Breast epithelium (tissue), 4 donors: ENCODE results near the gene C2CD3. TPM values are rescaled to one million over a fixed set of nuclear protein-coding genes. Genes with fewer than 3 reads are reported as not detected.

Source experiments
- DNase-seq, 2 donors: peaks; one replicate each; pipeline ENCODE4 v3.0.0-alpha.2; 2019; ENCODE audit warnings: low spot score in 2 of 2
- H3K27ac ChIP-seq, 2 donors: fragments of 200-600 bp; sonication (generic) in 1 of 2; one replicate each; pipeline ENCODE4 v1.5.1; 2016 to 2019; ENCODE audit warnings: mild to moderate bottlenecking in 1 of 2
- H3K27me3 ChIP-seq, 2 donors: fragments of 200-600 bp; sonication (generic) in 1 of 2; one replicate each; pipeline versions ENCODE4 v1.5.1 to v1.6.0; 2017 to 2019; ENCODE audit warnings: control low read depth in 1 of 2, mild to moderate bottlenecking in 1 of 2
- H3K36me3 ChIP-seq: fragments of 200-600 bp; one replicate; pipeline ENCODE4 v1.5.1; 2019
- H3K4me1 ChIP-seq, 2 donors: fragments of 200-600 bp; sonication (generic); one replicate each; pipeline ENCODE4 v1.5.1; 2016 to 2019; ENCODE audit warnings: control low read depth in 1 of 2
- H3K4me3 ChIP-seq, 3 donors: fragments of 200-600 bp; sonication (generic); 1 replicate in 2 of 3; 2 replicates in 1 of 3; pipeline ENCODE4 v1.5.1; 2016 to 2019; ENCODE audit warnings: mild to moderate bottlenecking in 3 of 3, moderate library complexity in 2 of 3
- H3K9me3 ChIP-seq, 2 donors: fragments of 200-600 bp; sonication (generic) in 1 of 2; one replicate each; pipeline ENCODE4 v1.5.1; 2016 to 2019; ENCODE audit warnings: control low read depth in 1 of 2
- POLR2A ChIP-seq: fragments of 450-650 bp; IDR thresholded peaks from one replicate; pipeline ENCODE4 v1.6.1; 2016; ENCODE audit warnings: antibody characterized with exemption, mild to moderate bottlenecking, moderate library complexity
- POLR2AphosphoS5 ChIP-seq, 3 donors: sonication (generic); formaldehyde crosslinking; IDR thresholded peaks; one replicate each; pipeline ENCODE4 v1.6.1; 2017; ENCODE audit warnings: antibody characterized with exemption in 3 of 3
- intact Hi-C: fragments of 100-400 bp; cut with DNase I; formaldehyde crosslinking; loops from one replicate; pipeline ENCODE4 v1.15.1; 2023; ENCODE audit warnings: low total_unique reads
- total RNA-seq, 3 donors: library from RNA; depleted of rRNA; stranded (reverse); fragments of >200 nt; gene quantifications; one replicate each; pipeline ENCODE4 v1.1.0, GENCODE V29; 2016
- TF ChIP-seq, protein P1 (sequence below), 3 donors: fragments of 450-650 bp; IDR thresholded peaks; one replicate each; pipeline ENCODE4 v1.5.1; 2016 to 2017; ENCODE audit warnings: antibody characterized with exemption in 3 of 3, mild to moderate bottlenecking in 3 of 3, moderate library complexity in 3 of 3

C2CD3 gene
- total RNA-seq, 3 donors from 2014 or later, result 17.4 to 44.5 (median 37.4) TPM

DNA sequence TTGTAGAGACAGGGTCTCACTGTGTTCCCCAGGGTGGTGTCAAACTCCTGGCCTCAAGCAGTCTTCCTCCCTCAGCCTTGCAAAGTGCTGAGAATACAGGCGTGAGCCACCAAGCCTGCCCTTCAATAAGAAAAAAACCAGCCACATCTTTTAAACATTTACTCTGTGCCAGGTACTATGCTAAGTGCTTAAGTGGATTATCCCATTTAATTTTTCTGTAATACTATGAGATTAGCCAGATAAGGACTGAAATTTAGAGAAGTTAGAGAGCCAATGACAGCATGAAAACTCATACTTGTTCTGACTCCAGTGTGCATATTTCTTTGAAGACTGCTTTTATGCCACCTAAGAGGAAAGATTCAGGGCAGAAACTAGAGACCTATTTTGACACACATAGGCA lies 35.9 kb upstream of the C2CD3 start:
- no peaks in the 10 kb centered on the region for H3K36me3 ChIP-seq
- H3K4me1 ChIP-seq, result no peaks in the 10 kb centered on the region
- intact Hi-C loops, result no loop called here
- H3K9me3 ChIP-seq, result no peaks in the 10 kb centered on the region
- TF ChIP-seq POLR2AphosphoS5 (IDR thresholded peaks at IDR 0.05) (no peak), POLR2A (no peak)
- TF ChIP-seq, protein P1, sequence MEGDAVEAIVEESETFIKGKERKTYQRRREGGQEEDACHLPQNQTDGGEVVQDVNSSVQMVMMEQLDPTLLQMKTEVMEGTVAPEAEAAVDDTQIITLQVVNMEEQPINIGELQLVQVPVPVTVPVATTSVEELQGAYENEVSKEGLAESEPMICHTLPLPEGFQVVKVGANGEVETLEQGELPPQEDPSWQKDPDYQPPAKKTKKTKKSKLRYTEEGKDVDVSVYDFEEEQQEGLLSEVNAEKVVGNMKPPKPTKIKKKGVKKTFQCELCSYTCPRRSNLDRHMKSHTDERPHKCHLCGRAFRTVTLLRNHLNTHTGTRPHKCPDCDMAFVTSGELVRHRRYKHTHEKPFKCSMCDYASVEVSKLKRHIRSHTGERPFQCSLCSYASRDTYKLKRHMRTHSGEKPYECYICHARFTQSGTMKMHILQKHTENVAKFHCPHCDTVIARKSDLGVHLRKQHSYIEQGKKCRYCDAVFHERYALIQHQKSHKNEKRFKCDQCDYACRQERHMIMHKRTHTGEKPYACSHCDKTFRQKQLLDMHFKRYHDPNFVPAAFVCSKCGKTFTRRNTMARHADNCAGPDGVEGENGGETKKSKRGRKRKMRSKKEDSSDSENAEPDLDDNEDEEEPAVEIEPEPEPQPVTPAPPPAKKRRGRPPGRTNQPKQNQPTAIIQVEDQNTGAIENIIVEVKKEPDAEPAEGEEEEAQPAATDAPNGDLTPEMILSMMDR (IDR thresholded peaks at IDR 0.05), result no peak
- no peaks in the 10 kb centered on the region for H3K27me3 ChIP-seq
- no peak overlapping the region for H3K27ac ChIP-seq
- no peak overlapping the region for H3K4me3 ChIP-seq
- no peak for DNase-seq

DNA sequence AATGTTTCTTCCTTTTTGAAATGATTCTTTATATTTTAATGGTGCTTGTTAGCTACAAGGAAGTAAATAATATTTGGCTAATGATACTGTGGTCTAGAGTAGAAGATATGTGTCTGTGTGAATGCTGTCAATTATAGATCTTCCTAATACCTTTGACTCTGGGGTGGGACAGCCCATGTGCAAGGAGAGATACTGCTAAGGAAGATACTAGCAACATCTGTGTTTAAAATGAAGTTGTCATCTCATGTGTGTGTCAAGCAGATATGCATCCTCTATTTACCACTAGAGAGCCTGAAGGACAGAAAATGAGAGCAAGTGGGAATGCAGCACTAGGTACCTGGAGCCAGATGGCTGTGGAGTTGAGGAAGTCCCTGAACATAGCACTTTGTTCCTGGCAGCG lies 34.4 kb upstream of the C2CD3 start:
- intact Hi-C loops, result no loop called here
- H3K36me3 ChIP-seq, result no peaks in the 10 kb centered on the region

DNA sequence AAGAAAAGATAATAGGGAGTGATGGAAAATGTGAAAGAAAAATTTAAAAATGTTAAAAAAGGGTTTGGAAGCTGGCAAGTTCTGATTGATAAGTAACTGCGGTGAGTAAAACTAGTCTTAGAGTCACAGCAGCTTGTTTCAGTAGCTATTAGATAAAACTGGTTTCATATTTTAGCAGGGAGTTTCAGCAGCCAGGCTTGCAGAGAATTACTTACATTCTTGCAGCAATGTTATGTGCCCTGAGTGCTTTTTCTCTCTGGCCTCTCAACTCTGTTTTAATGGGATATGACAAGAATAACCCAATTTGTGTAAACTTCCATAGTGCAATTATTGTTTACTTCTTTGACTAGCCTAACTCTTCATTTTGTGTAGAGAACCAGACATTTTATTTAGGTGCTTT lies 33.9 kb upstream of the C2CD3 start:
- H3K27me3 ChIP-seq, result no peaks in the 10 kb centered on the region
- TF ChIP-seq POLR2AphosphoS5 (IDR thresholded peaks at IDR 0.05), result no peak
- no peak for TF ChIP-seq POLR2A
- TF ChIP-seq, protein P1 (IDR thresholded peaks at IDR 0.05), result no peak
- H3K36me3 ChIP-seq, result no peaks in the 10 kb centered on the region
- H3K9me3 ChIP-seq, result no peaks in the 10 kb centered on the region
- no peak overlapping the region for H3K27ac ChIP-seq
- no peak overlapping the region for H3K4me3 ChIP-seq
- no peak for DNase-seq
- intact Hi-C loops, result no loop called here
- no peaks in the 10 kb centered on the region for H3K4me1 ChIP-seq

More for the DNA sequence above, 34.4 kb upstream of the C2CD3 start:
- TF ChIP-seq POLR2AphosphoS5 (IDR thresholded peaks at IDR 0.05) (no peak), POLR2A (no peak)
- TF ChIP-seq, protein P1 (IDR thresholded peaks at IDR 0.05), result no peak
- H3K4me1 ChIP-seq, result no peaks in the 10 kb centered on the region
- H3K27me3 ChIP-seq, result no peaks in the 10 kb centered on the region
- DNase-seq, result no peak
- H3K4me3 ChIP-seq, result no peak overlapping the region
- H3K27ac ChIP-seq, result no peak overlapping the region
- no peaks in the 10 kb centered on the region for H3K9me3 ChIP-seq

DNA sequence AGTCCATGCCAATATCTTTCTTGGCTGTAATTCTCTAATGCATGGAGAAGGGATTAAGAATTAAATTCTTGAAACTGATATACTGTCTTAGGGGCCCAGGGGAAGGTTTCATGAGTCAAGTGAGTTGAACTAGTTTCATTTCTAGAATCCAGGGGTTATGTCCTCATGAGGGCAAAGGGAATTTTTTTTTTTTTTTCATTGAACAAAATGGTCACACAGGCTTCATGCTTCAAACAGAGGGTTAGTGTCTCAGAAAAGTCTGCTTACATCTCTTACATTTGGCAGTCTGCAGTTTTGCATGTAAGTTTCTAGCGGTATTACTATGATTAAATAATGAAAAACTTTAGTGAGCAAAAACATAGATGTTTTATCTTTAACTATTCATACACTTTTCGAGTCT lies 33.2 kb upstream of the C2CD3 start:
- H3K4me1 ChIP-seq, result no peaks in the 10 kb centered on the region
- H3K36me3 ChIP-seq, result no peaks in the 10 kb centered on the region
- TF ChIP-seq POLR2AphosphoS5 (IDR thresholded peaks at IDR 0.05) (no peak), POLR2A (no peak)
- TF ChIP-seq, protein P1 (IDR thresholded peaks at IDR 0.05), result no peak
- intact Hi-C loops, result no loop called here
- H3K9me3 ChIP-seq, result no peaks in the 10 kb centered on the region
- no peaks in the 10 kb centered on the region for H3K27me3 ChIP-seq
- H3K27ac ChIP-seq, result no peak overlapping the region
- no peak overlapping the region for H3K4me3 ChIP-seq
- no peak for DNase-seq

DNA sequence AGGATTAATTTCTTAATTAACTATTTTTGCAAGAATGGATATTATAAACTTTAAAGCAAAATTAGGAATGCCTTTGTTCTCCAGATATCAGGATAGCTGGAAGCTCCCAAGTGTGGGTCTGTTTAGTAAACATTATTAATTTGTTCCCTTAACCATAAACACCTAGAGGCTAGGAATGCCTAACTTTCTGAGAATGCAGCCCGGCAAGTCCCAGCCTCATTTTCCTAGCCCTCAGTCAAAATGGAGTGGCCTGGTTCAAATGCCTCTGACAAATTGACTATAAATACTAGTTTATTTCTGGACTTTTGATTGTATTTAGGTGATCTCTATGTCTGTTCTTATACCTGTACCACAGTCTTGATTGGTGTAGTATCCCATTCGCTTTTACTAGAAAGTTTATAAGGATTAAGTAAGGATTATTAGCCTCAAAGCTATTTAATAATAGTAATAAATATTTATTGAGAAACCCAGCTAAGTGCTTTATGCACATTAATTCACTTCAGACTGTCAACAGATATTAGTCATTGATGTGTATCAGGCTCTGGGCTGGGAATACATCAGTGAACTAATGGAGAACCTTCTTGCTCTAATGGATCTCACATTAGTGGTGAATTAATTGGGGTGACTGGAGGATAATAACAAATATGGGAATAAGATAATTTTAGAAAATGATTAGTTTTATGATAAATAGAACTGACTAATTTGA lies 26.1 kb upstream of the C2CD3 start:
- no peak for TF ChIP-seq POLR2A
- Histone ChIP-seq H3K27me3 (no peaks in the 10 kb centered on the region), H3K4me3 (no peak overlapping the region), H3K4me1 (no peaks in the 10 kb centered on the region), H3K36me3 (no peaks in the 10 kb centered on the region), H3K9me3 (no peaks in the 10 kb centered on the region), H3K27ac (no peak overlapping the region)
- no peak for DNase-seq
- intact Hi-C loops, result no loop called here
